Thyroid gland (tissue), 4 donors: ENCODE results near the gene MED20. TPM values are rescaled to one million over a fixed set of nuclear protein-coding genes. Genes with fewer than 3 reads are reported as not detected.
A peak's percentile ranks its signal among the peaks of the same experiment; 100 is the strongest.

Source experiments
- DNase-seq, 2 donors: peaks; one replicate each; pipeline ENCODE4 v3.0.0-alpha.2; 2019
- H3K27ac ChIP-seq, 3 donors: fragments of 200-600 bp; sonication (generic); 1 replicate in 2 of 3; 2 replicates in 1 of 3; pipeline ENCODE4 v1.5.1; 2016 to 2019; ENCODE audit warnings: mild to moderate bottlenecking in 1 of 3, moderate library complexity in 1 of 3
- H3K27me3 ChIP-seq: fragments of 200-600 bp; sonication (generic); one replicate; pipeline ENCODE4 v1.5.1; 2019
- H3K36me3 ChIP-seq, 2 donors: fragments of 200-600 bp; sonication (generic); one replicate each; pipeline ENCODE4 v1.5.1; 2016 to 2019
- H3K4me1 ChIP-seq, 2 donors: fragments of 200-600 bp; sonication (generic); one replicate each; pipeline ENCODE4 v1.5.1; 2017 to 2019
- H3K4me3 ChIP-seq, 3 donors: fragments of 200-600 bp; sonication (generic); replicated peaks in 1 of 3; 1 replicate in 2 of 3; 2 replicates in 1 of 3; pipeline ENCODE4 v1.5.1; 2016; ENCODE audit warnings: mild to moderate bottlenecking in 1 of 3
- H3K9me3 ChIP-seq: fragments of 200-600 bp; sonication (generic); one replicate; pipeline ENCODE4 v1.5.1; 2017
- POLR2A ChIP-seq, 2 donors: fragments of 450-650 bp; IDR thresholded peaks; one replicate each; pipeline ENCODE4 v1.6.1; 2017; ENCODE audit warnings: antibody characterized with exemption in 2 of 2, mild to moderate bottlenecking in 2 of 2, moderate library complexity in 1 of 2
- WGBS, 2 donors: methylation state at CpG; one replicate each; pipeline ENCODE4 v1.1.5; 2017; 5-methylcytosine and 5-hydroxymethylcytosine counted together
- intact Hi-C: fragments of 100-400 bp; cut with DNase I; formaldehyde crosslinking; loops from one replicate; pipeline ENCODE4 v1.15.1; 2023
- total RNA-seq, 4 donors: library from RNA; depleted of rRNA; stranded (reverse); fragments of >200 nt; gene quantifications; one replicate each; pipeline ENCODE4 v1.2.3, GENCODE V29; 2016
- TF ChIP-seq, protein P1 (sequence below), 6 experiments: fragments of 200-600 bp in 3 of 6; fragments of 450-650 bp in 3 of 6; sonication (generic) in 3 of 6; IDR thresholded peaks; one replicate each; pipeline ENCODE4 v1.5.1; 2016 to 2019; ENCODE audit warnings: antibody characterized with exemption in 6 of 6, mild to moderate bottlenecking in 2 of 6, inconsistent platforms in 1 of 6, moderate library complexity in 1 of 6

The MED20 gene
- total RNA-seq, 4 donors from 2014 or later = 20.6 to 27.1 (median 24.3) TPM

- TF ChIP-seq, protein P1, sequence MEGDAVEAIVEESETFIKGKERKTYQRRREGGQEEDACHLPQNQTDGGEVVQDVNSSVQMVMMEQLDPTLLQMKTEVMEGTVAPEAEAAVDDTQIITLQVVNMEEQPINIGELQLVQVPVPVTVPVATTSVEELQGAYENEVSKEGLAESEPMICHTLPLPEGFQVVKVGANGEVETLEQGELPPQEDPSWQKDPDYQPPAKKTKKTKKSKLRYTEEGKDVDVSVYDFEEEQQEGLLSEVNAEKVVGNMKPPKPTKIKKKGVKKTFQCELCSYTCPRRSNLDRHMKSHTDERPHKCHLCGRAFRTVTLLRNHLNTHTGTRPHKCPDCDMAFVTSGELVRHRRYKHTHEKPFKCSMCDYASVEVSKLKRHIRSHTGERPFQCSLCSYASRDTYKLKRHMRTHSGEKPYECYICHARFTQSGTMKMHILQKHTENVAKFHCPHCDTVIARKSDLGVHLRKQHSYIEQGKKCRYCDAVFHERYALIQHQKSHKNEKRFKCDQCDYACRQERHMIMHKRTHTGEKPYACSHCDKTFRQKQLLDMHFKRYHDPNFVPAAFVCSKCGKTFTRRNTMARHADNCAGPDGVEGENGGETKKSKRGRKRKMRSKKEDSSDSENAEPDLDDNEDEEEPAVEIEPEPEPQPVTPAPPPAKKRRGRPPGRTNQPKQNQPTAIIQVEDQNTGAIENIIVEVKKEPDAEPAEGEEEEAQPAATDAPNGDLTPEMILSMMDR (IDR thresholded peaks at IDR 0.05) = no peak
- TF ChIP-seq POLR2A (IDR thresholded peaks at IDR 0.05) = no peak
- Histone ChIP-seq H3K27ac (peak overlapping the region in 2 of 3 donors; percentile 2 to 19), H3K4me1 (peaks cover 20 to 38% of the 10 kb centered on the region in 2 donors), H3K4me3 (no peak overlapping the region), H3K36me3 (peaks cover 20 to 24% of the 10 kb centered on the region in 2 donors), H3K27me3 (no peaks in the 10 kb centered on the region), H3K9me3 (no peaks in the 10 kb centered on the region)
- WGBS, 2 donors = 74 to 75% methylated on average over 4 of the region's 4 CpGs
- intact Hi-C loops = loop anchor here (5.0 kb wide), 2 partner anchors 91 to 104 kb away; no protein-coding TSS in a partner anchor
- DNase-seq = no peak
Measured at GRCh38 chr6:41937861-41938574, 17.1 kb upstream of the MED20 start.

DNA sequence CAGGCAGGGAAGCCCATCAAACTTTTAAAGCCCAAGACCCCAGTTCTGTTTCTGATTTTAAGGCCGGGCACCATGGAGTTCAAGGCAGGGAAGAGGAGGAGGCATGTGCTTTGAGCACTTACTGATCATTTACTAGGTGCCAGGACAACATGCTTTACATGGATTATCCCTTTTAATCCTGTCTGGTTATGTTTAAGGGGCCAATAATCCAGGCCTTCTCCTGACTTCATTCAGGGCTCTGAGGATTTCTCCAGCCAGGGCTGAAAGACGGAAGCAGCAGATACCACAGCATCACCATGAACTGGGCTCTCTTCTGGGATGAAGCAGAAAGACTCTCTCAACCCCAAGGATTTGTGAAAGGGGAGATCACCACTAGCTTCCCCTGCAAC, 16.5 kb upstream of the MED20 start:
- peaks cover 26 to 30% of the 10 kb centered on the region in 2 donors for H3K36me3 ChIP-seq
- no peaks in the 10 kb centered on the region for H3K9me3 ChIP-seq
- intact Hi-C loops = loop anchor here (5.0 kb wide), 2 partner anchors 90 to 105 kb away; no protein-coding TSS in a partner anchor
- no peak overlapping the region for H3K27ac ChIP-seq
- DNase-seq = no peak
- TF ChIP-seq POLR2A (IDR thresholded peaks at IDR 0.05) = no peak
- TF ChIP-seq, protein P1 (IDR thresholded peaks at IDR 0.05) = no peak
- 70 to 75% methylated on average over 2 of the region's 2 CpGs for WGBS, 2 donors
- peaks cover 19 to 37% of the 10 kb centered on the region in 2 donors for H3K4me1 ChIP-seq
- no peak overlapping the region for H3K4me3 ChIP-seq
- no peaks in the 10 kb centered on the region for H3K27me3 ChIP-seq

DNA sequence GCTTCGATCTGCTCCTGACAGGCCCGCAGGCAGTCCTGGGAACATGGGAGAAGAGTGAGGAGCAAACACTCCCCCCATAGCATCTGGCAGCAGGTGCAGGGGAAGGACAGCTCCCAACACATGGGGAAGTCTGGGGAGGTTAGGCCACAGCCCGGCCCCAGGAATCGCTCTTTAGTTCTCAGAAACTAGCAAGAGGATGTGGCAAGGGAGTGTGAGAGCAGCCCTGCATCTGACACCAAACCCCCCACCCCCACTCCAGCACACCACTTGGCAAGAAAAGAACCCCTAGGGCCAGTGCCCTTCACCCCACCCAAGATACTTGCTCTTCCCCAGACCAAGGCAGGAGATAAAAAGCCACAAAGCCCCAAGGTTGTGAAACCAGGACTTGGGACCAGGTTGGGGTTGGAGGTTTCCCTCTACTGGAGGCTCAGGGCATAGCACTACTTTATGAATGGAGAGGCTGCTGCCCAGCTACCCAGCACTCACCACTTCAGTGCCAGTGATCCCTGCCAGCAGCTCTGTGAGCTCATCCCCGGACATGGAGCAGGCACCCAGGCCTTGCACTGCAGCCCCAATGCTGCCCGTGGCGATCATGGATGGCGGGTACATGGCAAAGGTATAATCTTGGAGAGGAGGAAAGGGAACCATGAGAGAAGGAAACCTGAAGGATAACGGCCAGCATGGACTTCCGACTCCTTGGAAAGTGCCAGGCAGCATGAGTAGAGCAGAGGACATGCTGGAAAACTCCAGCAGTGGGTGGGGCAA, 15.3 kb upstream of the MED20 start:
- WGBS, 2 donors = 52 to 55% methylated on average over 10 of the region's 10 CpGs
- H3K27ac ChIP-seq = no peak overlapping the region

GRCh38 chr6:41935685-41936072, 14.7 kb upstream of the MED20 start:
- intact Hi-C loops = loop anchor here (5.0 kb wide), 2 partner anchors 88 to 107 kb away; no protein-coding TSS in a partner anchor
- Histone ChIP-seq H3K27ac (no peak overlapping the region), H3K36me3 (peaks cover 42 to 46% of the 10 kb centered on the region in 2 donors), H3K9me3 (no peaks in the 10 kb centered on the region), H3K27me3 (no peaks in the 10 kb centered on the region), H3K4me1 (peaks cover 14 to 32% of the 10 kb centered on the region in 2 donors), H3K4me3 (no peak overlapping the region)
- WGBS, 2 donors = 75 to 78% methylated on average over 1 to 8 of the region's 8 CpGs
- DNase-seq = no peak
- TF ChIP-seq POLR2A (IDR thresholded peaks at IDR 0.05) = no peak
- TF ChIP-seq, protein P1 (IDR thresholded peaks at IDR 0.05) = no peak

More for the DNA sequence above, 15.3 kb upstream of the MED20 start:
- DNase-seq = peak; percentile 83
- H3K9me3 ChIP-seq = no peaks in the 10 kb centered on the region
- peaks cover 14 to 33% of the 10 kb centered on the region in 2 donors for H3K4me1 ChIP-seq
- H3K27me3 ChIP-seq = no peaks in the 10 kb centered on the region
- no peak overlapping the region for H3K4me3 ChIP-seq
- intact Hi-C loops = loop anchor here (5.0 kb wide), 2 partner anchors 89 to 106 kb away; no protein-coding TSS in a partner anchor
- peaks cover 38 to 40% of the 10 kb centered on the region in 2 donors for H3K36me3 ChIP-seq
- TF ChIP-seq, protein P1 (IDR thresholded peaks at IDR 0.05) = peak; percentile 53 to 88 (median 74)
- no peak for TF ChIP-seq POLR2A (IDR thresholded peaks at IDR 0.05)
